Mesangial cell (primary cell): Measurements from ENCODE around the gene FBLN7. TPM values are rescaled to one million over a fixed set of nuclear protein-coding genes. Genes with fewer than 3 reads are reported as not detected.

Experiments
- total RNA-seq: library from RNA; depleted of rRNA; stranded (reverse); fragments of >200 nt; gene quantifications from 2 replicates; pipeline ENCODE4 v1.2.3, GENCODE V29; 2015

The FBLN7 gene, protein sequence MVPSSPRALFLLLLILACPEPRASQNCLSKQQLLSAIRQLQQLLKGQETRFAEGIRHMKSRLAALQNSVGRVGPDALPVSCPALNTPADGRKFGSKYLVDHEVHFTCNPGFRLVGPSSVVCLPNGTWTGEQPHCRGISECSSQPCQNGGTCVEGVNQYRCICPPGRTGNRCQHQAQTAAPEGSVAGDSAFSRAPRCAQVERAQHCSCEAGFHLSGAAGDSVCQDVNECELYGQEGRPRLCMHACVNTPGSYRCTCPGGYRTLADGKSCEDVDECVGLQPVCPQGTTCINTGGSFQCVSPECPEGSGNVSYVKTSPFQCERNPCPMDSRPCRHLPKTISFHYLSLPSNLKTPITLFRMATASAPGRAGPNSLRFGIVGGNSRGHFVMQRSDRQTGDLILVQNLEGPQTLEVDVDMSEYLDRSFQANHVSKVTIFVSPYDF
- total RNA-seq, result 0.49 and 1.9 TPM in 2 replicates

GRCh38 chr2:112138159-112139032 is at the start of gene FBLN7:
TSS of gene FBLN7 (plus strand) at chr2:112138385. CDS start at chr2:112138656, 271 bp downstream.

Other genes with a start within 250 kb of the FBLN7 start
- 1.3 and 3.7 TPM in 2 replicates for gene MERTK, start 239.8 kb upstream of the FBLN7 start, total RNA-seq
- 9.0 and 11.2 TPM in 2 replicates for gene TMEM87B, start 83.1 kb upstream of the FBLN7 start, total RNA-seq
- 0.65 and 1.8 TPM in 2 replicates for gene ZC3H8, start 116.7 kb downstream of the FBLN7 start, total RNA-seq
- gene ZC3H6, start 137.2 kb downstream of the FBLN7 start, total RNA-seq, result 1.6 and 3.5 TPM in 2 replicates